Activated T-cell treated with anti-CD3 and anti-CD28 coated beads for 48 hours (primary cell): ENCODE data around the gene BOLL.
"Not testable (repeated sequence)": the region's sequence is repeated elsewhere in the genome, so short reads cannot be mapped to it uniquely, and the experiment has no call there.

Experiments used
- DNase-seq: peaks from one replicate; pipeline ENCODE4 v3.0.0-alpha.2; 2020; ENCODE audit warnings: low read depth

Gene BOLL

DNA sequence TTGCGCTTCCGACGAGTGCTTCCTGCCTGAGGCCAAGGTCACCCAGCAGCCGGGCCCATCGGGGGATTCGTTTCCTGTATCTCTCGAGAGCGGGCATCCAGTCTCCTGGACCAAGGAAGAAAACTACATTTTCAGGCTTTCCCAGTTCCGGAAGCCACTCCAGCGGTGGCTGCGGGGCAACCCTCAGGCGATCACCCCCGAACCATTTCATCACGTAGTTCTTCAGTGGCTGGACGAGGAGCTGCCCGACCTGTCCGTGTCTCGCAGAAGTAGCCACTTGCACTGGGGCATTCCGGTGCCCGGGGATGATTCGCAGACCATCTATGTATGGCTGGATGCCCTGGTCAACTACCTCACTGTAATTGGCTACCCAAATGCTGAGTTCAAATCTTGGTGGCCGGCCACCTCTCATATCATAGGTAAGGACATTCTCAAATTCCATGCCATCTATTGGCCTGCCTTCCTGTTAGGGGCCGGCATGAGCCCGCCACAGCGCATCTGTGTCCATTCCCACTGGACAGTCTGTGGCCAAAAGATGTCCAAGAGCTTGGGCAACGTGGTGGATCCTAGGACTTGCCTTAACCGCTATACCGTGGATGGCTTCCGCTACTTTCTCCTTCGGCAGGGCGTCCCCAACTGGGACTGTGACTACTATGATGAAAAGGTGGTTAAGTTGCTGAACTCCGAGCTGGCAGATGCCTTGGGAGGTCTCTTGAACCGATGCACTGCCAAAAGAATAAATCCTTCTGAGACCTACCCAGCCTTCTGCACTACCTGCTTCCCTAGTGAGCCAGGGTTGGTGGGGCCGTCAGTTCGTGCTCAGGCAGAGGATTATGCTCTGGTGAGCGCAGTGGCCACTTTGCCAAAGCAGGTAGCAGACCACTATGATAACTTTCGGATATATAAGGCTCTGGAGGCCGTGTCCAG is 78.9 kb downstream of the BOLL start:
- DNase-seq, result no peak

DNA sequence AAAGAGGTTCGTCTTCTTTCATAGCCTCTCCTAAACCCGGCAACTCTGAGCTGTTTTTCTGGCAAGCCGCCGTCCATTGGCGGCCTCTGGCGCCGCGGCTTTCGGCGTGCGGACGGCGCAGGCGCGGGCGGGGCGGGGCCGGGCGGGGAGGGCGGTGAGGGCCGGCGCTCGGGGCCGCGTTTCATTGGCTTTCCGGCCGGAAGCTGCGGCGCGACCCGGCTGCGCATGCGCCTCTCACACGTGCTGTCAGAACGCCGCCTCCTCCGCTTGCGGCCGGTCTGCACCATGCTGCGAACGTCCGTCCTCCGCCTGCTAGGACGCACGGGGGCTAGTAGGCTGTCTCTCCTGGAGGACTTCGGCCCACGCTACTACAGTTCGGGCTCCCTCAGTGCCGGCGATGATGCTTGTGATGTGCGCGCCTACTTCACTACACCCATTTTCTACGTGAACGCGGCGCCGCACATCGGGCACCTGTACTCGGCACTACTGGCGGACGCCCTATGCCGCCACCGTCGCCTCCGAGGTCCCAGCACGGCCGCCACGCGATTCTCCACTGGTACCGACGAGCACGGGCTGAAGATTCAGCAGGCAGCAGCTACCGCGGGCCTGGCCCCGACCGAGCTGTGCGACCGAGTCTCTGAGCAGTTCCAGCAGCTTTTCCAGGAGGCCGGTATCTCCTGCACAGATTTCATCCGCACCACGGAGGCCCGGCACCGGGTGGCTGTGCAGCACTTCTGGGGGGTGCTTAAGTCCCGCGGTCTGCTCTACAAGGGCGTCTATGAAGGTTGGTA is 79.8 kb downstream of the BOLL start, which contains the start of gene MARS2:
Gene MARS2, plus strand, starts transcription at position 249 of the 791 bp plus-strand sequence. Its CDS starts 37 bp downstream, at position 286.
- peak; percentile 92 for DNase-seq

DNA sequence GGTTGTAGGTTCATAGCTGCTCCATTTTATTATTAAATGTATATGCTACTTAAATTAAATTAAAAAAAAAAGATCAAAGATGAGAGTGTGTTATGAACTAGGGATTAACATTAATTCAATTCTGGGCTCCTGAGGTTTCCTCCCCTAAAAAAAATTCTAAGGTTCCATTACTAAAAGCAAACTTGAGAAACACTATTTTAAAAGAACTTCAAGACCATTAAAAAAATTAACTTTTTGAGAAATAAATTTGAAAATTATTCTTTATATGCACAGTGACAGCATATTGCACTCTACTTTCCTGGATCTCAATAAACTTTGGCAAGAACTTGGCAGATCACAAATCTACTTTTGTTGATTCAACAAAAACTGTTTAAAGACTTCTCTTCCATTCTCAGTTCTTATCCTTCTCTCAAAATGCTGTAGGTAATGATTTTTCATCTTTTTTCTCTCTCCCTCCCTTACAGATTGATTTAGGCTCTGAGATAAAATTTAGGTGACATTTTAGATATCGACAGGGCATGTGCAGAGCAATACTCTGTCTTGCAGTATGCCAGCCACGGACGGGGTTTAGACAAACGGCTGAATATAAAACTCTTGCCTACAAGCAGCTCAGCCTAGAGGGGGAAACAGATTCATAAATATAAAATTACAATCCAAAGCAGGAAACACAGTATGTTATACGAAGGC is 80.5 kb downstream of the BOLL start:
- DNase-seq, result no peak

DNA sequence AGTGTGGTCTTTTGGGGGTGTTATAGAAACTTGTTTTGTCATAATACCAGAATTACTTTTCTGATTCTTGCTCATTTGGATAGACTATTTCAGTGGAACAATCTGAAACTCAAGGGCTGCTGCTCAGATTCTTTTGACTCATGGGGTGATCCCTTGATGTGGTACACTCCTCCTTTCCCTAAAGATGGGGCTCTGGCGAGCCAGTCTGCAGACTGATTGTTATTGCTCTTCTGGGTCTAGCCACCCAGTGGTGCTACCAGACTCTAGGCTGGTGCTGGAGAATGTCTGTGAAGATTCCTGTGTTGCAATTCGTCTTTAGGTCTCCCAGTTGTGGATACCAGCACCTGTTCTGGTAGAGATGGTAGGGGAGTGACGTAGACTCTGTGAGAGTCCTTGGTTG is 84.2 kb downstream of the BOLL start:
- no peak for DNase-seq

DNA sequence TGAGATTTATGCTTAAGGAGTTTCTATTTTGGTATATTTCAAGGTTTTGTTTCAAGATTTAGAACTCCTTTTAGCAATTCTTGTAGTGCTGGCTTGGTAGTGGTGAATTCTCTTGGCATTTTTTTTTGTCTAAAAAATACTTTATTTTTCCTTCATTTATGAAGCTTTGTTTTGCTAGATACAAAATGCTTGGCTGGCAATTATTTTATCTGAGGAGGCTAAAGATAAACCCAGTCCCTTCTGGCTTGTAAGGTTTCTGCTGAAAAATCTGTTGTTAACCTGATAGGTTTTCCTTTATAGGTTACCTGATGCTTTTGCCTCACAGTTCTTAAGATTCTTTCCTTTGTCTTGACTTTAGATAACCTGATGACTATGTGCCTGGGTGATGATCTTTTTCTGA is 85.4 kb downstream of the BOLL start:
- not testable (repeated sequence) for DNase-seq

DNA sequence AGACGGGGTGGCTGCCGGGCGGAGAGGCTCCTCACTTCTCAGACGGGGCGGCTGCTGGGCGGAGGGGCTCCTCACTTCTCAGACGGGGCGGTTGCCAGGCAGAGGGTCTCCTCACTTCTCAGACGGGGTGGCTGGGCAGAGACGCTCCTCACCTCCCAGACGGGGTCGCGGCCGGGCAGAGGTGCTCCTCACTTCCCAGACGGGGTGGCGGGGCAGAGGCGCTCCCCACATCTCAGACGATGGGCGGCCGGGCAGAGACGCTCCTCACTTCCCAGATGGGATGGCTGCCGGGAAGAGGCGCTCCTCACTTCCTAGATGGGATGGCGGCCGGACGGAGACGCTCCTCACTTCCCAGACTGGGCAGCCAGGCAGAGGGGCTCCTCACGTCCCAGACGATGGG is 88.5 kb downstream of the BOLL start:
- DNase-seq, result not testable (repeated sequence)

DNA sequence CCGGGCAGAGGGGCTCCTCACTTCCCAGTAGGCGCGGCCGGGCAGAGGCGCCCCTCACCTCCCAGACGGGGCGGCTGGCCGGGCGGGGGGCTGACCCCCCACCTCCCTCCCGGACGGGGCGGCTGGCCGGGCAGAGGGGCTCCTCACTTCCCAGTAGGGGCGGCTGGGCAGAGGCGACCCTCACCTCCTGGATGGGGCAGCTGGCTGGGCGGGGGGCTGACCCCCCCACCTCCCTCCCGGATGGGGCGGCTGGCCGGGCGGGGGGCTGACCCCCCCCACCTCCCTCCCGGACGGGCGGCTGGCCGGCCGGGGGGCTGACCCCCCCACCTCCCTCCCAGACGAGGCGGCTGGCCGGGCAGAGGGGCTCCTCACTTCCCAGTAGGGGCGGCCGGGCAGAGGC is 89.1 kb downstream of the BOLL start:
- not testable (repeated sequence) for DNase-seq

DNA sequence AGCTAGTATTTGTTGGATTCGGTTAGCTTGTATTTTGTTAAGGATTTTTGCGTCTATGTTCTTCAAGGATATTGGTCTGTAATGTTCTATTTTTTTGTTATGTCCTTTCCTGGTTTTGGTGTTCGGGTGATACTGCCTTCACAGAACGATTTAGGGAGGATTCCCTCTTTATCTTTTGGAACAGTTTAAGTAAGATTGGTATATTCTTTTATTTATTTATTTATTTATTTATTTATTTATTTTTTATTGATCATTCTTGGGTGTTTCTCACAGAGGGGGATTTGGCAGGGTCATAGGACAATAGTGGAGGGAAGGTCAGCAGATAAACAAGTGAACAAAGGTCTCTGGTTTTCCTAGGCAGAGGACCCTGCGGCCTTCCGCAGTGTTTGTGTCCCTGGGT is 89.9 kb downstream of the BOLL start:
- DNase-seq, result not testable (repeated sequence)

DNA sequence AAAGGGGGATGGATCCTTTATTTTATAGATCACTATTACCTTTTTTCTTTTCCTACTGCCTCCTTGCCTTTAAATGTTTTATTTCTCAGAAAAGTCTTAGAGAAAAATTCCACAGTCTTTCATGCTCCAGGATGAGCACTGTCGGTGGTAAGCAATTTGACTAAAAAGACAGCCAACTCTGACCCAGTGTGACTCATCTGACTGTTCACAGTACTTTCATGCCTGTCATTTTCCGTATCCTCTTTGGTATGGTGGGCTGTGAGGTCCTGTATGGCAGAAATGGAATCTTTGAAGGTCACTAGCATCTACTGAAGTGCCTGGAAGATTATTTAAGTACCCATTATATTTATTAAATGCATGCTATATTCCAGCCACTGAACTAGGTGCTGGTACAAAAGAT is 107.6 kb downstream of the BOLL start:
- no peak for DNase-seq

DNA sequence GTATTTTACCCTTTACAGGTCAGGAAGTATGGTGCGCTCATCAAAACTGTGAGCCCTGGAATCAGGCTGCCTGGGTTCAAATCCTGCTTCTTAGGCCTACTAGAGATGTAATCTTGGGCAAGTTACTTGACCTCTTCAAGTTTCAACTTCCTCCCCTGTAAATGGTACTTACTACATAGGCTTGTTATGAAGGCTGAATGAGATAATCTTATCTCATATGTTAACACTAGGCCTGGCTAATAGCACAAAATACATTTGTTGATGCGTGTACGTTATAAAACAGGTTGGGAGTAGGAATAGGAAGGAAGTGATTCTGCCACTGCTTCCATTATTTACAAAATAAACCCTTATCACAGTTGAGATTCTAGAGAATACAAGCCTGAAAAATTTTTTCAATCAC is 108.1 kb downstream of the BOLL start:
- no peak for DNase-seq
